GM23248 (cell line): ENCODE measurements around the gene PCBP3. TPM values are rescaled to one million over a fixed set of nuclear protein-coding genes. Genes with fewer than 3 reads are reported as not detected.

Experiments
- DNase-seq: peaks from one replicate; pipeline ENCODE4 v3.0.0-alpha.2; 2015
- H2AFZ ChIP-seq: fragments of 200-600 bp; sonication (generic); 2 replicates; pipeline ENCODE4 v1.6.1; 2016; ENCODE audit warnings: antibody characterized with exemption
- H3F3A ChIP-seq: fragments of 200-600 bp; sonication (generic); 2 replicates; pipeline ENCODE4 v1.6.1; 2016; ENCODE audit warnings: mild to moderate bottlenecking, antibody characterized with exemption, mixed run types; ENCODE audit not compliant: insufficient read depth
- H3K27ac ChIP-seq: fragments of 200-600 bp; sonication (generic); 2 replicates; pipeline ENCODE4 v1.5.1; 2016; ENCODE audit warnings: mild to moderate bottlenecking
- H3K27me3 ChIP-seq: fragments of 200-600 bp; sonication (generic); replicated peaks from 2 replicates; pipeline ENCODE4 v1.6.1; 2016; ENCODE audit warnings: mild to moderate bottlenecking; ENCODE audit not compliant: insufficient read depth
- H3K36me3 ChIP-seq: fragments of 200-600 bp; sonication (generic); 2 replicates; pipeline ENCODE4 v1.6.1; 2016; ENCODE audit warnings: low read depth, mild to moderate bottlenecking
- H3K4me1 ChIP-seq: fragments of 200-600 bp; sonication (generic); 2 replicates; pipeline ENCODE4 v1.6.1; 2016; ENCODE audit warnings: mild to moderate bottlenecking; ENCODE audit not compliant: insufficient read depth
- H3K4me2 ChIP-seq: fragments of 200-600 bp; sonication (generic); one replicate; pipeline ENCODE4 v1.6.1; 2016; ENCODE audit warnings: mild to moderate bottlenecking; ENCODE audit not compliant: unreplicated experiment
- H3K4me3 ChIP-seq: fragments of 200-600 bp; sonication (generic); 2 replicates; pipeline ENCODE4 v1.5.1; 2016; ENCODE audit warnings: mild to moderate bottlenecking
- H3K79me2 ChIP-seq: fragments of 200-600 bp; sonication (generic); 2 replicates; pipeline ENCODE4 v1.6.1; 2016; ENCODE audit warnings: mild to moderate bottlenecking; ENCODE audit not compliant: insufficient read depth
- H3K9ac ChIP-seq: fragments of 200-600 bp; sonication (generic); 2 replicates; pipeline ENCODE4 v1.6.1; 2016; ENCODE audit warnings: mild to moderate bottlenecking
- H3K9me2 ChIP-seq: fragments of 200-600 bp; sonication (generic); 2 replicates; pipeline ENCODE4 v1.6.1; 2016; ENCODE audit warnings: mixed run types, mild to moderate bottlenecking, moderate library complexity; ENCODE audit not compliant: insufficient read depth
- H3K9me3 ChIP-seq: fragments of 200-600 bp; sonication (generic); one replicate; pipeline ENCODE4 v1.6.1; 2017; ENCODE audit warnings: low read depth
- H4K20me1 ChIP-seq: fragments of 200-600 bp; sonication (generic); 2 replicates; pipeline ENCODE4 v1.6.0; 2016; ENCODE audit not compliant: insufficient read depth
- EZH2 ChIP-seq: fragments of 200-600 bp; sonication (generic); IDR thresholded peaks from 2 replicates; pipeline ENCODE4 v1.6.1; 2018; ENCODE audit warnings: antibody characterized with exemption, mild to moderate bottlenecking; ENCODE audit not compliant: insufficient read depth, poor library complexity, severe bottlenecking
- EZH2phosphoT487 ChIP-seq: fragments of 200-600 bp; sonication (generic); IDR thresholded peaks from 2 replicates; pipeline ENCODE4 v1.6.1; 2018; ENCODE audit warnings: antibody characterized with exemption, moderate library complexity, mild to moderate bottlenecking, low read depth; ENCODE audit not compliant: insufficient read depth
- WGBS, 2 experiments: methylation state at CpG; one replicate each; pipeline ENCODE4 v1.1.6; 2015 to 2017; ENCODE audit warnings: low lambda C conversion rate in 2 of 2, low coverage in 1 of 2; ENCODE audit errors: missing lambda C conversion rate in 2 of 2; 5-methylcytosine and 5-hydroxymethylcytosine counted together
- in situ Hi-C: fragments of 300-500 bp; cut with MboI; formaldehyde crosslinking; loops from 2 replicates; pipeline ENCODE4 v1.15.0; 2020
- polyA plus RNA-seq: library from polyadenylated mRNA; unstranded; fragments of >200 nt; fragmentation: Nextera tagmentation; extraction: Ambion mirVana; gene quantifications from 2 replicates; pipeline ENCODE4 v1.2.1, GENCODE V29; 2016
- total RNA-seq: library from RNA; depleted of rRNA; stranded (reverse); fragments of >200 nt; shearing (Covaris generic); gene quantifications from 2 replicates; pipeline ENCODE4 v1.2.3, GENCODE V29; 2014

Gene PCBP3
- total and polyA plus RNA-seq, 2 experiments from 2014 or later, result 0.32 to 1.3 TPM

- no peaks in the 10 kb centered on the region for H3K4me1 ChIP-seq
- no peaks in the 10 kb centered on the region for H3F3A ChIP-seq
- no peaks in the 10 kb centered on the region for H3K9me2 ChIP-seq
- 70 to 76% methylated on average over 3 of the region's 3 CpGs for WGBS, 2 experiments
- H3K9ac ChIP-seq, result no peak overlapping the region
- DNase-seq, result no peak
- TF ChIP-seq EZH2phosphoT487 (no peak), EZH2 (no peak)
- H3K27me3 ChIP-seq, result no peaks in the 10 kb centered on the region
- no peaks in the 10 kb centered on the region for H4K20me1 ChIP-seq
- no peaks in the 10 kb centered on the region for H3K79me2 ChIP-seq
- H2AFZ ChIP-seq, result no peak overlapping the region
- in situ Hi-C loops, result no loop called here
- H3K9me3 ChIP-seq, result no peaks in the 10 kb centered on the region
- H3K4me2 ChIP-seq, result no peak overlapping the region
- no peak overlapping the region for H3K4me3 ChIP-seq
- no peak overlapping the region for H3K27ac ChIP-seq
- H3K36me3 ChIP-seq, result no peaks in the 10 kb centered on the region
Observed at GRCh38 chr21:45856906-45857305, 213.4 kb downstream of the PCBP3 start.

- in situ Hi-C loops, result no loop called here
- Histone ChIP-seq H3K9ac (no peak overlapping the region), H3K36me3 (no peaks in the 10 kb centered on the region), H3F3A (no peaks in the 10 kb centered on the region), H4K20me1 (no peaks in the 10 kb centered on the region), H3K4me3 (no peak overlapping the region), H3K27ac (no peak overlapping the region), H3K79me2 (no peaks in the 10 kb centered on the region), H3K9me2 (no peaks in the 10 kb centered on the region), H3K4me1 (no peaks in the 10 kb centered on the region), H2AFZ (no peak overlapping the region), H3K9me3 (no peaks in the 10 kb centered on the region), H3K4me2 (no peak overlapping the region), H3K27me3 (no peaks in the 10 kb centered on the region)
- 81 to 95% methylated on average over 6 of the region's 6 CpGs for WGBS, 2 experiments
- TF ChIP-seq EZH2, result no peak
- TF ChIP-seq EZH2phosphoT487, result no peak
- no peak for DNase-seq
Observed at GRCh38 chr21:45857761-45858160, 214.2 kb downstream of the PCBP3 start.

- no peak overlapping the region for H3K27ac ChIP-seq
- no peaks in the 10 kb centered on the region for H3K9me3 ChIP-seq
- no peak for DNase-seq
- 97 to 98% methylated on average over 11 to 12 of the region's 12 CpGs for WGBS, 2 experiments
- H3K4me2 ChIP-seq, result no peak overlapping the region
- no peaks in the 10 kb centered on the region for H3K9me2 ChIP-seq
- no peaks in the 10 kb centered on the region for H4K20me1 ChIP-seq
- in situ Hi-C loops, result no loop called here
- H3K79me2 ChIP-seq, result no peaks in the 10 kb centered on the region
- no peaks in the 10 kb centered on the region for H3K27me3 ChIP-seq
- H3K36me3 ChIP-seq, result no peaks in the 10 kb centered on the region
- H3K9ac ChIP-seq, result no peak overlapping the region
- no peaks in the 10 kb centered on the region for H3F3A ChIP-seq
- no peaks in the 10 kb centered on the region for H3K4me1 ChIP-seq
- H2AFZ ChIP-seq, result no peak overlapping the region
- no peak overlapping the region for H3K4me3 ChIP-seq
- TF ChIP-seq EZH2phosphoT487, result no peak
- TF ChIP-seq EZH2, result no peak
Observed at GRCh38 chr21:45858180-45858579, 214.7 kb downstream of the PCBP3 start.

- Histone ChIP-seq H3F3A (no peaks in the 10 kb centered on the region), H3K4me3 (no peak overlapping the region), H3K9me3 (no peaks in the 10 kb centered on the region), H3K9ac (no peak overlapping the region), H3K27ac (no peak overlapping the region), H3K27me3 (no peaks in the 10 kb centered on the region), H3K4me1 (peaks cover 2% of the 10 kb centered on the region), H3K9me2 (no peaks in the 10 kb centered on the region), H3K79me2 (no peaks in the 10 kb centered on the region), H3K4me2 (no peak overlapping the region), H3K36me3 (no peaks in the 10 kb centered on the region), H4K20me1 (no peaks in the 10 kb centered on the region), H2AFZ (no peak overlapping the region)
- in situ Hi-C loops, result no loop called here
- TF ChIP-seq EZH2, result no peak
- WGBS, 2 experiments, result 91 to 93% methylated on average over 20 of the region's 21 CpGs
- no peak for DNase-seq
Observed at GRCh38 chr21:45859041-45859761, 215.7 kb downstream of the PCBP3 start.
